ENCODE measurements around the gene STRIT1.
A peak's percentile ranks its signal among the peaks of the same experiment; 100 is the strongest.
"Not testable (repeated sequence)": the region's sequence is repeated elsewhere in the genome, so short reads cannot be mapped to it uniquely, and the experiment has no call there.

The STRIT1 gene

DNA sequence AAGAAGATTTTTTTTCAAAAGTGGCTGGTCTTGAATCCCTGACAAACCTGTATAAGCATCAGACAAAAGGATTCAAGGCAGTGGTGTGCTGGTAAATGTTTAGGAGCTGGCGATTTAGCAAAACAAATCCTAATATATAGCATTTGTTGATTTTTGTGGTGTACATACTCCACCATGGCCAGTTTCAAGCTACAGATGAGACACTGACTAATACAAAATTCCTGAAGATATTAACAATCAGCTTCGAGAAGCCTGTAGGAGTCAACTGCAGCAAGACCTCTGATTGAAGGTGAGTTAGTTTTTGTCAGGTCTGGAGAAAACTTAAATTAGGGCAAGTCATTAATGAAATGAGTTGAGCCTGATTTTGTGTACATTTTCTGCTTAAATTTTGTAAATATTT is 6.7 kb downstream of the STRIT1 start:
- no peaks in the 10 kb centered on the region for H3K36me3 ChIP-seq (ENCODE audit: insufficient read depth, low read length)
- peaks cover 19% of the 10 kb centered on the region for H3K4me1 ChIP-seq (ENCODE audit: control insufficient read depth, insufficient read depth, low read length)
- no peak overlapping the region for H3K9ac ChIP-seq (ENCODE audit: low read depth, low read length)
- no peaks in the 10 kb centered on the region for H3K9me3 ChIP-seq (replicated peaks; ENCODE audit: low read length)
- no peak overlapping the region for H3K4me2 ChIP-seq (ENCODE audit: low read length)
- H3K4me3 ChIP-seq (ENCODE audit: low read length) = no peak overlapping the region
- no peaks in the 10 kb centered on the region for H3K27me3 ChIP-seq (ENCODE audit: control insufficient read depth, insufficient read depth, low read length)

DNA sequence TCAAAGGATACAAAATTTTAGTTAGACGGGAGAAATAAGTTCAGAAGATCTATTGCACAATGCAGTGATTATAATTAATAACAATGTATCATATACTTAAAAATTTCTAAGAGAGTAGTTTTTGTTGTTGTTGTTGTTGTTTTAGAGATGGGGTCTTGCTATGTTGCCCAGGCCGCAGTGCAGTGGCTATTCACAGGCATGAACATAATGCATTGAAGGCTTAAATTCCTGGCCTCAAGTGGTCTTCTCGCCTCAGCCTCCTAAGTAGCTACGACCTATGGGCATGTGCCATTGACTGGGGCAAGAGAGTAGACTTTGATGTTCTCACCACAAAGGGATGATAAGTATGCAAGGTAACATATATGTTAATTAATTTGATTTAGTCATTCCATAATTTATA is 7.5 kb downstream of the STRIT1 start:
- Histone ChIP-seq H3K36me3 (ENCODE audit: insufficient read depth, low read length) (no peaks in the 10 kb centered on the region), H3K4me1 (ENCODE audit: control insufficient read depth, insufficient read depth, low read length) (peaks cover 22% of the 10 kb centered on the region), H3K4me2 (ENCODE audit: low read length) (no peak overlapping the region), H3K27me3 (ENCODE audit: control insufficient read depth, insufficient read depth, low read length) (no peaks in the 10 kb centered on the region), H3K4me3 (ENCODE audit: low read length) (no peak overlapping the region), H3K9me3 (replicated peaks; ENCODE audit: low read length) (no peaks in the 10 kb centered on the region), H3K9ac (ENCODE audit: low read depth, low read length) (no peak overlapping the region)

DNA sequence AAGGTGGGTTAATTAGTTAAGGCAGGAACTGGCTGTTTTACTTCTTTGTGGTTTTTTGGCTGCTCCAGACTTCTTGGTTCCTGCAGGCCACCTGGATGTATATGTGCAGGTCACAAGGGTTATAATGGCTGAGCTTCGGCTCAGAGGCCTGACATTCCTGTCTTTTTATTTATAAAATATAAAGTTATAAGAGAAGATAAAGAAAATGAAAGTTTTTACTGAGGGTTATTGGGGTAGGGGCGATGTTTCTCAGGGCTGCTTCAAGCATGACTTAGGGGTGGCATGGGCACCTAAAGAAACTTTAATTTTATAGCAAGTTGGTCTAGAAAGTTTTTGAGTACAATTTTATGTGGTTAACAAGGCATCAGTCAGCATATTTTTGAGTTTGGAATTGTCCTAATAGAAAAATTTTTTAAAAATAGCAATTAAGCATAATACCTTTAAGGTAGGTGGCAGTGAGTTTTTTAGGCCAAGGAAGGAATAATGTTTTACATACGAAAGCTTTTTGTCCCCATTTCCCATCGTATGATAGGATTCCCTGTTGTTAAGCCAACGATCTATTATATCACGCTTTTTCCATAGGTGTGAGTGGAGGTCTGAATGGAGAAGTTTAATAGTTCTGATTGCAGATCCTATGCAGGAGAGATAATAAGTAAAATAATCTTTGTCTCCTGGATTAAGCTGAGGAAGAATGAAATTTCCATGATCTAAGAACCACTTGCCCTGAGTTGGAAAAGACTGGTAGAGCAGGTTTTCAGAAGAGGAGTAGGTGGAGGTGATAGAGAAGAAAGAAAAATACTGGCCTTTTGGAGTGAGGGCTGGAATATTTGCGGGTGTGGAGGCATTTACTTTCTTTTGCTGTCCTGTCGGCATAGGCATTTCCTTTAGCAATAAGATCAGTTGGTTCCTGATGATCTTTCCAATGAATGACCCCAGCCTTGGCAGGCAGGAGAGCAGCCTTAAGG is 10.1 kb downstream of the STRIT1 start:
- Histone ChIP-seq H3K4me1 (ENCODE audit: control insufficient read depth, insufficient read depth, low read length) (peaks cover 22% of the 10 kb centered on the region), H3K4me2 (ENCODE audit: low read length) (peak overlapping the region; percentile 65), H3K9ac (ENCODE audit: low read depth, low read length) (no peak overlapping the region), H3K4me3 (ENCODE audit: low read length) (no peak overlapping the region), H3K27me3 (ENCODE audit: control insufficient read depth, insufficient read depth, low read length) (no peaks in the 10 kb centered on the region), H3K36me3 (ENCODE audit: insufficient read depth, low read length) (no peaks in the 10 kb centered on the region), H3K9me3 (replicated peaks; ENCODE audit: low read length) (no peaks in the 10 kb centered on the region)

DNA sequence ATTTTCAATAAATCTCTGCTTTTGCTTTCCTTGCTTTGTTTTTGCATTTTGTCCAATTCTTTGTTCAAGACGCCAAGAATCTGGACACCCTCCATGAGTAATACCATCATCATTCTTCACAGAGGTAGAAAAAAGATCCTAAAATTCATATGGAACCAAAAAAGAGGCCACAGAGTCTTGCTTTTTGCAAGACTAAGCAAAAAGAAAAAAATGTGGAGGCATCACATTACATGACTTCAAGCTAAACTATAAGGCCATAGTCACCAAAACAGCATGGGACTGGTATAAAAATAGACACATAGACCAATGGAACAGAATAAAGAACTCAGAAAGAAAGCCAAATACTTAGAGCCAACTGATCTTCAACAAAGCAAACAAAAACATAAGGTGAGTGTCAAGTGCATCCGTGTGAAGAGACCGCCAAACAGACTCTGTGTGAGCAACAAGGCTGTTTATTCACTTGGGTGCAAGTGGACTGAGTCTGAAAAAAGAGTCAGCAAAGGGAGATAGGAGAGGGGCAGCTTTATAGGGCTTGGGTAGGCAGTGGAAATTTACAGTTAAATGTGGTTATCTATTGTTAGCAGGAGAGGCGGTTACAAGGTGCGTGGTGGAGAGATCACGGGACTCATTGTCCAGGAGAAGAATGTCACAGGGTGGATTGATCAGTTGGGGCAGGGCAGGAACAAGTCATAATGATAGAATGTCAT is 10.9 kb downstream of the STRIT1 start:
- H3K36me3 ChIP-seq (ENCODE audit: insufficient read depth, low read length) = no peaks in the 10 kb centered on the region
- peak overlapping the region; percentile 65 for H3K4me2 ChIP-seq (ENCODE audit: low read length)
- H3K27me3 ChIP-seq (ENCODE audit: control insufficient read depth, insufficient read depth, low read length) = no peaks in the 10 kb centered on the region
- peaks cover 22% of the 10 kb centered on the region for H3K4me1 ChIP-seq (ENCODE audit: control insufficient read depth, insufficient read depth, low read length)
- H3K4me3 ChIP-seq (ENCODE audit: low read length) = peak overlapping the region; percentile 27
- H3K9me3 ChIP-seq (replicated peaks; ENCODE audit: low read length) = no peaks in the 10 kb centered on the region
- no peak overlapping the region for H3K9ac ChIP-seq (ENCODE audit: low read depth, low read length)

DNA sequence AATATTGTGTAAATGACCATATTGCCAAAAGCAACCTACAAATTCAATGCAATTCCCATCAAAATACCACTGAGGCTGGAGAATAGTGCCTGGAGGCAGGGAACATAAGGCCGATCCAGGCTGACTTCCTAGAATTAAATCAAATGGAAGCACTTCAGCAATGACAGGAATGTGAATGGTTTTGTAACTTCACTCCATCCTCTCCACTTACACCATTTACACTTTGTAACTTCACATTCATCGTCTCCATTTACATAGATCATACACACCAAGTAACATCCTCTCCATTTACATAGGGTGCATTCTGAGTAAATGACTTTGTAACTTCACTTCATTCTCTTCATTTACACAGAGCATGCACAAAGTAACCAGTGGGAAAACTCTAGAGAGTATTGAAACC is 11.6 kb downstream of the STRIT1 start:
- Histone ChIP-seq H3K9me3 (replicated peaks; ENCODE audit: low read length) (no peaks in the 10 kb centered on the region), H3K27me3 (ENCODE audit: control insufficient read depth, insufficient read depth, low read length) (no peaks in the 10 kb centered on the region), H3K4me3 (ENCODE audit: low read length) (peak overlapping the region; percentile 24), H3K36me3 (ENCODE audit: insufficient read depth, low read length) (no peaks in the 10 kb centered on the region), H3K9ac (ENCODE audit: low read depth, low read length) (no peak overlapping the region), H3K4me1 (ENCODE audit: control insufficient read depth, insufficient read depth, low read length) (peaks cover 21% of the 10 kb centered on the region), H3K4me2 (ENCODE audit: low read length) (peak overlapping the region; percentile 65)

- H3K9me3 ChIP-seq (replicated peaks; ENCODE audit: low read length); H3K4me3 ChIP-seq (ENCODE audit: low read length); H3K4me2 ChIP-seq (ENCODE audit: low read length); H3K27me3 ChIP-seq (ENCODE audit: control insufficient read depth, insufficient read depth, low read length); H3K36me3 ChIP-seq (ENCODE audit: insufficient read depth, low read length); H3K4me1 ChIP-seq (ENCODE audit: control insufficient read depth, insufficient read depth, low read length); H3K9ac ChIP-seq (ENCODE audit: low read depth, low read length): not testable (repeated sequence)
Measured at GRCh38 chr3:155276089-155276488, 17.4 kb downstream of the STRIT1 start.

DNA sequence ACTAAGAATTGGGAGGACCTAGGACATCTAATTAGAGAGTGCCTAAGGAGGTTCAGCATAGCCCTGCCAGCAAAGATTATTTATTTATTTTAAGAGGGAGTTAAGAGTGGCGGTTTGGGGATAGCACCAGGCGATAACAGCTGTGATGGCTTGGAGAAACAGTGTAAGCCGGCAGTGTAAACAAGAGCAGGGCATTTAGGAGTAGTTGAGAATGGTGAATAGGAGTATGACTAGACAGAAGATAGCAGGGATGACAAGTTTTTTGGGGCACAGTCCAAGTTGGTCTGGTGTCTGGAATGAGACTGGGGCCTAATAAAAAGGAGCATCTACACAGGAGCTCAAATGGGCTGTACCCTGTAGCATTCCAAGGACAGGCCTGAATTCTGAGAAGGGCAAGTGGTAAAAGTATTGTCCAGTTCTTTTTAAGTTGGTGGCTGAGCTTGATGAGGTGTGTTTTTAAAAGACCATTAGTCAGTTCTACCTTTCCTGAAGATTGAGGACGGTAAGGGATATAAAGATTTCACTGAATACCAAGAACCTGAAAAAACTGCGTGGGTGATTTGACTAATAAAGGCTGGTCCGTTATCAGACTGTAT is 18.2 kb downstream of the STRIT1 start:
- H3K4me1 ChIP-seq (ENCODE audit: control insufficient read depth, insufficient read depth, low read length); H3K4me2 ChIP-seq (ENCODE audit: low read length); H3K9ac ChIP-seq (ENCODE audit: low read depth, low read length); H3K9me3 ChIP-seq (replicated peaks; ENCODE audit: low read length); H3K27me3 ChIP-seq (ENCODE audit: control insufficient read depth, insufficient read depth, low read length); H3K4me3 ChIP-seq (ENCODE audit: low read length); H3K36me3 ChIP-seq (ENCODE audit: insufficient read depth, low read length): not testable (repeated sequence)

GRCh38 chr3:155274435-155274834 is 19.0 kb downstream of the STRIT1 start:
- H3K4me1 ChIP-seq (ENCODE audit: control insufficient read depth, insufficient read depth, low read length); H3K4me3 ChIP-seq (ENCODE audit: low read length); H3K27me3 ChIP-seq (ENCODE audit: control insufficient read depth, insufficient read depth, low read length); H3K9me3 ChIP-seq (replicated peaks; ENCODE audit: low read length); H3K4me2 ChIP-seq (ENCODE audit: low read length); H3K36me3 ChIP-seq (ENCODE audit: insufficient read depth, low read length); H3K9ac ChIP-seq (ENCODE audit: low read depth, low read length): not testable (repeated sequence)

DNA sequence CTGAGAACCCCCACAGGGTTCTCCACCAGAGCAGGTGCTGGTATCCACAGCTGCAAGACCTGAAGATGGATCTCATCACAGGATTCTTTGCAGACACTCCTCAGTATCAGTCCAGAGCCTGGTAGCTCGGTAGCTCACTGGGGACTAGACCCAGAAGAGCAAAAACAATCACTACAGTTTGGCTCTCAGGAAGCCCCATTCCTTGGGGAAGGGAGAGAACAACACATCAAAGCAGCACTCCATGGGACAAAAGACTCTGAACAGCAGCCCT is 22.2 kb downstream of the STRIT1 start:
- Histone ChIP-seq H3K4me2 (ENCODE audit: low read length) (no peak overlapping the region), H3K4me1 (ENCODE audit: control insufficient read depth, insufficient read depth, low read length) (peaks cover 6% of the 10 kb centered on the region), H3K36me3 (ENCODE audit: insufficient read depth, low read length) (no peaks in the 10 kb centered on the region), H3K27me3 (ENCODE audit: control insufficient read depth, insufficient read depth, low read length) (no peaks in the 10 kb centered on the region), H3K4me3 (ENCODE audit: low read length) (no peak overlapping the region), H3K9ac (ENCODE audit: low read depth, low read length) (no peak overlapping the region), H3K9me3 (replicated peaks; ENCODE audit: low read length) (no peaks in the 10 kb centered on the region)

GRCh38 chr3:155270485-155271342 is 22.8 kb downstream of the STRIT1 start:
- no peak overlapping the region for H3K4me2 ChIP-seq (ENCODE audit: low read length)
- no peaks in the 10 kb centered on the region for H3K9me3 ChIP-seq (replicated peaks; ENCODE audit: low read length)
- peaks cover 6% of the 10 kb centered on the region for H3K4me1 ChIP-seq (ENCODE audit: control insufficient read depth, insufficient read depth, low read length)
- H3K4me3 ChIP-seq (ENCODE audit: low read length) = no peak overlapping the region
- H3K27me3 ChIP-seq (ENCODE audit: control insufficient read depth, insufficient read depth, low read length) = no peaks in the 10 kb centered on the region
- no peaks in the 10 kb centered on the region for H3K36me3 ChIP-seq (ENCODE audit: insufficient read depth, low read length)
- H3K9ac ChIP-seq (ENCODE audit: low read depth, low read length) = no peak overlapping the region

GRCh38 chr3:155270063-155270462 is 23.4 kb downstream of the STRIT1 start:
- H3K4me1 ChIP-seq (ENCODE audit: control insufficient read depth, insufficient read depth, low read length) = peaks cover 6% of the 10 kb centered on the region
- H3K9me3 ChIP-seq (replicated peaks; ENCODE audit: low read length) = no peaks in the 10 kb centered on the region
- no peak overlapping the region for H3K4me2 ChIP-seq (ENCODE audit: low read length)
- H3K36me3 ChIP-seq (ENCODE audit: insufficient read depth, low read length) = no peaks in the 10 kb centered on the region
- H3K27me3 ChIP-seq (ENCODE audit: control insufficient read depth, insufficient read depth, low read length) = no peaks in the 10 kb centered on the region
- H3K4me3 ChIP-seq (ENCODE audit: low read length) = no peak overlapping the region
- no peak overlapping the region for H3K9ac ChIP-seq (ENCODE audit: low read depth, low read length)

All from skeletal muscle satellite cell (primary cell).